GM18873 (cell line): ENCODE results near the gene IRF2.
A peak's percentile ranks its signal among the peaks of the same experiment; 100 is the strongest.

Source experiments
- ATAC-seq: cut with Tn5 transposase; IDR thresholded peaks from one replicate; pipeline ENCODE4 v1.9.1; 2021; ENCODE audit warnings: mild to moderate bottlenecking, moderate library complexity, moderate number of reproducible peaks; ENCODE audit not compliant: unreplicated experiment, low FRiP score

IRF2 gene

DNA sequence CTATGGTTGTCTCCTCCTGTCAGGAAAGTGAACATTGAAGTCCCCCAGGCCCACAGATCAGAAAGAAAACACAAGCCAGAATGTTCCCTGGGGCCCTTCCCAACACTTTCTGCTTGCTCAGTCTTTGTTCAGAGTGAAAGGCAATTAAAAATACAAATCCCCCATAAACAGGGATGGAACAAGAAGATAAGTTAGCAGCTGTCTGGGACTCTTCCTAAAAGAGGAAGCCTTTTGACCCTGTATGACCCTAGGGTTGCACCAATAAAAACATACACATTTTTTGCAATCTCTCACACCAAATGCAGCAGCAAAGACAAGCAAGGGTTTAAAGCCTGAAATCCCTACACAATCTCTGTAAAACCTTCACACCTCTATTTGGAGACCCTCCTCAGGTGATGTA is 22.6 kb downstream of the IRF2 start:
- ATAC-seq, result no peak

DNA sequence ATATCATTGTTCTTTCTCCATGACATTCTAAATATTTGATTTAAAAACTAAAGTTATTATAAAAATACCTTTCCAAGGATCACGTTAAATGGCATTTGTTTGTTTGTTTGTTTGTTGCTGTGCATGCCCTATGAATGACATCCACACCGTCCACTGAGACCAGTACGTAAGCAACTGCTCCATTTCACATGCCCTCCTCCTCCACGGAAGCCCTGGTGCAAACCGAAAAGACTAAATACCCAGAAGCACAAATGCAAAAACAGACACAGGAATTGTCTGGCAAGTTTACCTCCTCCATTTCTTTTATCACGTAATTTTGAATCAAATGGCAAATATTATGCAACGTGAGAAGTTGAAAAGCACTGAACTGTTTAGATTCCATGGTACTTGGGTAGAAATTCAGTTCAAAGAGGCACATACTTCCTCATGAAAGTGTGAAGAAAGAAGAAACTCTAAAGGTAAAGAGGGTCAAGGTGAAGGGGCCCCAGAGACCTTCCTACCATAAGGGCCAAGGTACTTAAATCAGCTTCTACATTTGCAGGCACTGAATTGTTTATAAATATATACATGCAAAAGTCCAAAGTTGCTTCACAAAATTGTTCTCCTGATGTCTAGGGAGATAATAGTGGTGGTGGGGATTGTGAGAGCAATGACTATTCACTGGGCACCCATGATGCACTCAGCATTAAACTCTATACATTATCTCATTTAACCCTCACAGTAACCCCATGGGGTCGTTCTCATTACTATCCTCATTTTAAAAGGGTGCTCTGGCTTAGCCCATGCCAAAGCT is 23.4 kb downstream of the IRF2 start:
- ATAC-seq, result no peak

DNA sequence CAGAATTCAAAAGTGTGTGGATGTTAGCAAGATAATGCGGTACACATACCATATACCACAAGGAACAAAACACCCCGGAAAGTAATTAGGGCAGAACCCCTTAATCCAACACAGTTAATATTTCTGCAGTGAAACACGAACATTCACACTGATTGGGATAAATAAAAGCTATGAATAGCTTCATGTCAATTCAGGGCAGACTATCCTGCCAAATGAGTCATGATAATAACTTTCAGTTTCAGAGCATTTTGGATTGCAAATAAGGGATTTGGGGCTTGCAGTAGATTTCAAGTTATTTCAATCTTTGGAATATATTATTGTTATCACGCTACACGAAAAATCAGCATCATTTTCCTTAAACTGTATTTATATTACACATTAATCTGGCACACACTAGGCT is 24.3 kb downstream of the IRF2 start:
- no peak for ATAC-seq

DNA sequence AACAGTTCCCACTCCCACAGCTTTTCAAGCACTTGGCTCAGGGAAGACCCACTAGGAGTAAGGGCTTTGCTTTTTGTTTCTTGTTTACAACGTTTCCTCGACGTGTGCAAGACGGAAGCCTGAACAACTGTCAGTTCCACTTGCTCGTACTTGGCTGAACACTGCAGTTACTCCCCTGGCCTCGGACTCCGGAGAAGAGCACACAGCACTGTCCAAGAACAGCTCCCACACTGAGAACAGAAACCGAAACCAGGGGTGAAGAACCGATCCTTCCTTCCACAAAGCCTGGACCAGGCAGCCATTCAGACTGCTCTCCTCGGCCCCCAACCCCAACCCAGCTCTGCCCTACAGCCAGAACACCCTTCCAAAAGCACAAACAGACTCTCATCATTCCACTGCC is 25.5 kb downstream of the IRF2 start:
- ATAC-seq, result no peak

DNA sequence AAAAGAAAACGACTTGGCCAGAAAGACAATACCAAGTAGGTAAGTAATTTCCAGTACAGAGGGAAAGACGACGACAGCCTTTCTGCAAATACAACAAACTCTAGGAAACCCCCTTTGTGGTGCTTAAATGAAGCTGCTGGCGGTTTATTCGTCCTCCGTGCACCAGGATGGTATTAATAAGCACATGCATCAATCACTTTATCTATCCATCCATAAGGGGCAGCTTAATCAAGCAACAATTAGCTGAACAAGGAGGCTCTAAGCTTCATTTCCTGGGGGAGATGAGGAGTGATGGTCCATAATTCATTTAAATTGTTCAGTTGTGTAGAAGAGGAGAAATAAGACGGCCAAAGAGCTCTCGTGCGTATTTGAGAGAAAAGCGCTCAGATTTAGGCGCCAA is 26.2 kb downstream of the IRF2 start:
- ATAC-seq, result no peak

DNA sequence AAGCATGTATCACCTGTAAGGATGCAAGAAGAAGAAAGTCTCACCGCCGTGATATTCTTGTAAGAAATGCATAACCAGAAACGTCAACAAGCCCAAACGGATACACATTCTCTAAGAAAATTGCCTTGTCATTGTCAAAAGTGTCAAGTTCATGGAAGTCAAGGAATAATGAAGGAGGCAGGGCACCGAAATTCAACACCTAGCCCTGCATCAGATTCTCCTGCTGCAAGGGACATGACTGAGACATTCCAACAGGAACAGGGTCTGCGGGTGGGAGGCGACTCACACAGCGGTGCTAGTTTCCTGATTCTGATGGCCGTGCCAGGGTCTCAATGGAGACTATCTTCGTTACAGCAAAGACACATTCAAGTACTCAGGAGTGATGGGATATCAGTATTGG is 26.7 kb downstream of the IRF2 start:
- no peak for ATAC-seq

DNA sequence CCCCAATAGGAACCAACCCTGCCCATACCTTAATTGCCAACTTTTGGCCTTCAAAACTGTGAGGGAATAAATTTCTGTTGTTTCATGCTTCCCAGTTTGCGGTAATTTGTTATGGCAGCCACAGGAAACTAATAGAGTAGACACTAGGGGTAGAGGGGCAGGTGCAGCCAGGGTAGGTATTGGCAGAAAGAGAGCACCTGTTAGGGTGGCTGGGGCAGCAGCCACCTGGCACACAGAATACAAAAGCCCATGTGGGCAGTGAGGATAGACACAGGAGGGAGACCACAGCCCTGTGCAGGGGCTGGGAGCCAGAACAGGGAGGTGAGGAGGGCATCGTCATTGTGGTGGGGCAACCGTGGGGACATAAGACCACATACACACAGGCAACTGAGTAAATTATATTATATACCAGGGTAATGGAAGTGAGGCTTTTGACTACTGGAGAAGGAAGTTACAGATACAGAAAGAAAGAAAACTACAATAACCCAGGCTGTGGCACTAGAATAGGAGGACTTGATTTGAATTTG is 28.2 kb downstream of the IRF2 start:
- no peak for ATAC-seq

DNA sequence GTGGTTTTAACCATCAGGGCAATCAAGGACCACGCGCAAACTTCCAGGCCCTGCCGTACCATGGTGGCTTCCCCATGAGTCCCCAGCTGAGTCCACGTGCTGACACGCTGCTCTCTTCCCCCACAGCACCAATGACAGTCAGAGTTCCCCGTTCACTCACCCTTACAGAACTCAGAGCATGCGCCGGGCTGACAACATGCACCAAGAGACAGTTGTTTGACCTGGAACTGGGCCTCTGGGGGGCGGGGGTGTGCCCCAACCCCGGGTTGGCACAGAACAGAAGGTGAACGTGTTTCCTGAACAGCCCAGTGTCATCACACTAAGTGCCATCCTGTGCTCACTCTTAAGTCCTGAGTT is 29.4 kb downstream of the IRF2 start:
- peak; percentile 57 for ATAC-seq

DNA sequence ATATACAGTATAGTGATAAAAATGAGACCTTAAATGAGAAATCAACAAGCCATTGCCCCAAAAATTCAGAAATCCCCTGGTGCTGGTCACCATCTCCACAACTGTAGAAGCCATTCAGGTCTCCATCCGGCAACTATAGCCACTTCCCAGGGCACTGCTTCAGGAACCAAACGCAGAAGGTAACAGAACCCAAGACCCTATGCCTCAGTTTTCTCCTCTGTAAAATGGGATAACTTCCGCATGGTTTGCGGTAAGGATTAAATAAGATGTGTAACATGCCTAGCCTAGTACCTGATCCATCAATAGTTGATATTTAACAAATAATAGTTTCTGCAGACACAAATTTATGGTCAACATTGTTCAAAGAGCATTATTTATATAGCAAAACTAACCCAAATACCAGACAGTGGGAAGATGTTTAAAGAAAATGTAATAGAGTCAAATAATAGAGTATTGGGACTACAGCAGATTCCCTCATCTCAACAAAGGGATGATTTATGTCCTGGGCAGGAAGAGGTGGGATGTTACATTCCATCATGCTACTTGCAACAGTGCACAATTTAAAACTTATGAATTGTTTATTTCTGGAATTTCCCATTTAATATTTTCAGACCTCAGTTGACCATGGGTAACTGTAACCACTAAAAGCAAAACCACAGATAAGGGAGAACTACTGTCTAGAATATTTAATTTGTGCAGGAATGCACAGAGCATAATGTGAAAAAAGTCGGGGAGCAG is 30.0 kb downstream of the IRF2 start:
- ATAC-seq, result no peak

DNA sequence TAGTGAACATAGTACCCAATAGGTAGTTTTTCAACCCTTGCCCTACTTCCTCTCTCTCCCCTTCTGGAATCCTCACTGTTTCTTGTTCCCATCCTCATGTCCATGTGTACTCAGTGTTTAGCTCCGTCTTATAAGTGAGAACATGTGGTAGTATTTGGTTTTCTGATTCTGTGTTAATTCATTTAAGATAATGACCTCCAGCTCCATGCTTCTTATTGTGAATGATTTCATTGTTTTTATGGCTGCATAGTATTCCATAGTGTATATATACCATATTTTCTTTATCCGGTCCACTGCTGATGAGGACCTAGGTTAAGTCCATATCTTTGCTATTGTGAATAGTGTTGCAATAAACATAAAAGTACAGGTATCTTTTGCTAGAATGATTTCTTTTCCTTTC is 31.0 kb downstream of the IRF2 start:
- ATAC-seq, result no peak

DNA sequence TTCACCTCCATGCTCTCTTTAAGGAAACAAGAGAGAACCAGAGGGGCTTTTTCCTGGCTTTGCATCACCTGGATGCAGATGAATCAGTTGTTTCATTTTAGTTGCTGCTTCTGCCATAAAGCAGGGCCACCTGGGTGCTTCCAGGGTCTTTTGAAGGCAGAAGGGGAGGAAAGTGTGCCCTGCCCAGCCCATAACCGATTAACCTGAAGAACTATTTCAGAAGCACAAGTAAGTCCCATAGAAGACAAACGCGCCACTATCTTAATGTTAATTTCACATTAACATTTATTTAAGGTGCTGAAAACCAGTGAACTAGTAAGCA is 32.1 kb downstream of the IRF2 start:
- ATAC-seq, result no peak

DNA sequence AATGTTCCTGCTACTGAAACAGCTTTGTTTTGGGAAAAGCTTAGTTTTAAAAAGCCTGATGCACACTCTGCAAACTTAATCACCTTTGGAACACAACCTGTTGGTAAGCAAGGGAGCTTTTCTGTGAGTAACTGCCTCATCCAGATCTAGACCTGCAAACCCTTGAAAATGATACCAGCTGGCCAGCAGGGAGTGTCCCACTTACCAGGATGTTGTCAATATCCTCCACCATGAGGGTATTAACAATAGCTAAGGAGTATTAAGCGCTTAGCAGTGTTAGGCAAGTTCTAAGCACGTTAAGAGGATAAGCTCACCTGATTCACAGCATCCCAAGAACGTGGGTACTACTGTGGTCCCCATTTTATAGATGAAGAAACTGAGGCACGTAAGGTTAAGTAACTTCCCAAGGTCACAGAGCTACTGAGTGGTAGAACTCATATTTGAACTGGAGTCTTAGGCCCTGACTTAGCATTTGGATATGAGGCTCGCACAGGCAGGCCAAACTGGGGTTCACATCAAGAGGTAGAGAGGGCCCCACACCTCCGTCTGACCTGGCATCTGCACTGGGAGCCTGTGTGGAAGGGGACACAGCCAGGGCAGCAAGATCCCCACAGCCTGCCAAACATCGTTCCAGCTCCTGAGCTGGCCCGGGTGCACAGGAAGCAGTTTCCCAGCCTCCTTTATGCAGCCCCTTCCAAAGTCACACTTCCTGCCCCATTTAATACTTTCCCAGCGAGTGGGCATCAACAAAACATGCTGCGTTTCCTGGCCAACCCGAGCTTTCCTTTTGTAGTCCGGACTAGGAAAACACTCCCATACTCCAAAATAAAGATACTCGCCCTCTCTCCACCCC is 32.7 kb downstream of the IRF2 start:
- ATAC-seq, result no peak

DNA sequence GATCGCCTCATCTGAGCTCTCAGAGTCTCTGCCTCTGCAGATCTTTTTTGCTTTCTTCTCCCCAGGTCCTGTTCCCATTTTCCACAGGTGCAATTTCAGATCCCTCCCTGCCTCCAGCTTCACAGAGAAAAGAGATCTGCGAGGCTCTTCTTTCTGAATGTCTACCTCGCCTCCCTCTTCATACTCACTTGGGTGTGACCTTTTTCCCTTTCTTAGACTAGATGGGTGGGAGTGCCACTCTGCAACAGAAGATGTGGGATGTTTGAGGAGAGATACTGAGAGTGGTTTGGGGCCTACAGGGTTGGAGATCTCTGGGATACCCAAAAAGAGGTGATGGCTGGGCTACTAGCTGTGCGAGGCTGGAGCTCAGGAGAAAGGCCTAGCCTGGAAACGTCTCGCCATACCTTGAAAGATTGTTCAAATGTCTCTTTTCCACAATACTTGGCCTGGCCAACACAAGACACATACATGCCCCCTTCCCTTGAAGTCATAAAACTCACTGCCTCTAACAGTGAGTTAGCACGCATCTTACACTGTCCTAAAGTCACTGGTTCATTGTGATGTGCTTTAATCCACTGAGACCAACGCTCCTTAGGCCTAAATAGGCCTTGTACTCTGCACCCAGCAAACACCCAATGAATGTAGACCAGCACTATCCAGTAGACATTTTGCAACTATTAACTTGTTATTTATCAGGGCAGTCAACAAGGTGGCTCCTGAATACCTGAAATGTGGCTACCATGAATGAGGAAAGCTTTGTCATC is 33.6 kb downstream of the IRF2 start:
- no peak for ATAC-seq

DNA sequence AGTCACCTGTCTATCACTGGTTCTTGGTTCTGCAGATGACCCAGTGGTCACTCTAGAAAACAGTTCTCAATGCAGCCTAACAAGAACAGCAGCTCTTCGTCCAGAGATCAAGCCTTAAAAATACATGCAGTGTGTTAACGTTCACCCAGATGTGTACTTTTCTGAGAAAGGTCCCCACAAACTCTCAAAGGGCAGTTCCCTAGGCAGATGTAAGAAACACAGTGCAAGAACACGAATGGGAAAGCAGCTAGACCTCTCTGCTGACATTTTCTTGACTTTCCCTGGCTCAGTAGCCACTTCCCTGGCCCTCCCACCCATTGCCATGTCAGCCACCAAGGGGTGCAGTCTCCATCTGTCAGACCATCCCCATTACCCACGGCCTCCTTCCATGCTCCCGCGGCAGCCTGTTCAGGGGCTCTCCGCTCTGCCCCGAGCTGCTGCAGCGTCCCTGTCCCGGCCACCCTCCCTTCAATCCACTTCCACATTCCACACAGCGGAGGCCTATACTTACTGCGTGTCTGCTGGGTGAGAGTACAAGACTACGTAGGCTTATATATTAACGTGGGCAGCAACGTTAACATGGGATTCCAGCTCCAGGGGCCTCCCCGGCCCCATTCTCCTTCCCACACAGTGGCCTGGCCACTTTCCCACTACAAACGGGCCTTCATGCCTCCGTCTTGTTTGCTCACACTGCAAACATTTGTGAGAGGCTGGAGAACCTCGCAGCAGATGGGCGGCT is 34.3 kb downstream of the IRF2 start:
- ATAC-seq, result no peak

DNA sequence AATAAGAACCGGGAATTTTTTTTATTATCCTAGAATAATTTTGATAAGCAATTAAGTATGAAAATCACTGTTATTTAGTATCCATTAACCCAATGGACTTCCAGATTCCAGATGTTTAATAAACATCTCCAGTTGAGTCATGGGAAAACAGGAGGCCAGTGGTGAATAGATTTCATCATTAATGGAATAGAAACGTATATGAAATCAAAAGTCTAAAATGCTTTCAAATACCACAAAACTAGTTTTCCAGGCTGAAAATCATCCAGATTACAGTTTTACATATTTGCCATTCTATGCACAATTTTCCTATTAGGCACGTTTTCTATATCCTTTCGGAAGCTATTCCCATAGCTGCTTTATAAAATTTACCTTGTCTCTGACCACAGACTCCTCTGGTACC is 35.0 kb downstream of the IRF2 start:
- no peak for ATAC-seq

DNA sequence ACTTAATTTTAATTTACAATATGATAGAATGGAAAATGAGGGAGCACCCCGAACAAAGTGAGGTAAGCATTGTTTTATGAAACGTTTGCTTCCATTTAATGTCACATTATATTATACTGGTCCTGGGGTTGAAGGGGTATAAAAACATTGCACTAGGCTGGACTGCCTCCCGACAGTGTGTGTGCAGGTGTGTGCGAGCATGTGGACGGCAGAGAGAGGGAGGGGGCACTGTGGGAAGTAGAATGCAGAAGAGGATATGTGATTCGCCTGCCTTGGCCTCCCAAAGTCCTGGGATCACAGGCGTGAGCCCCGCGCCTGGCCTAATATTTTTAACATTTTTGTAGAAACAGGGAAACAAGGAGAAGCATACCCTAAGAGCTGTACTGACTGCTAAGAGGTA is 36.0 kb downstream of the IRF2 start:
- ATAC-seq, result no peak

DNA sequence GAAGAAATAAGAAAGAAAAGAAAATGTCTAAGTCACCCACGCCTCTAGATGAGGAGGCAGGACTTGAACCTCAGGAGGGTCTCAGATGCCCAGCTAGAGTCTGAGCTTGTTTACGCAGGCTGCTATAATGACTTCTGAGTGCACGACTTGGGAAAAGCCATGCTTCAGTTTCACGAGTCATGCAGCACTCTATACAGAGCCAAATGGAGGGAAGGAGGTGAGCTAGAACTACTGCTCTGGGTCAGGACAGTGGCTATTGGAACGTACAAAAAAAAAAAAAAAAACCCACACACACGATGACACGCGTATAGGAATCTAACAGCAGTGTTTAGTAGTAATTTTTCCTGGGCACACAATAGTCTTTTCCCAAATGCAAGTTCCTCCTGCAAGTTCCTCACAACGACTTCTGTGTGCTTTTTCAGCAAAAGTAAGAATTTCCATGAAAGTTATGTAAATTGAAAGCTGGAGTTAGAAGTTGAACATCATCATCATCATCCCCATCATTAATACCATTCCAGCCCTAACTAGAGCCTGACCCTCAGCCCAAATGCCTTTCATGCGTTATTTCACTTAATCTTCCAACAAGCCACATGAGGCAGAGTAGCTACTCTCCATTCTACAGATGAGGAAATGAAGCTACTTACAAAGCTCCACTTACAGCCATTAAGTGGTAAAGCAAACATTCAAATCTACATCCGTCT is 36.6 kb downstream of the IRF2 start:
- no peak for ATAC-seq

DNA sequence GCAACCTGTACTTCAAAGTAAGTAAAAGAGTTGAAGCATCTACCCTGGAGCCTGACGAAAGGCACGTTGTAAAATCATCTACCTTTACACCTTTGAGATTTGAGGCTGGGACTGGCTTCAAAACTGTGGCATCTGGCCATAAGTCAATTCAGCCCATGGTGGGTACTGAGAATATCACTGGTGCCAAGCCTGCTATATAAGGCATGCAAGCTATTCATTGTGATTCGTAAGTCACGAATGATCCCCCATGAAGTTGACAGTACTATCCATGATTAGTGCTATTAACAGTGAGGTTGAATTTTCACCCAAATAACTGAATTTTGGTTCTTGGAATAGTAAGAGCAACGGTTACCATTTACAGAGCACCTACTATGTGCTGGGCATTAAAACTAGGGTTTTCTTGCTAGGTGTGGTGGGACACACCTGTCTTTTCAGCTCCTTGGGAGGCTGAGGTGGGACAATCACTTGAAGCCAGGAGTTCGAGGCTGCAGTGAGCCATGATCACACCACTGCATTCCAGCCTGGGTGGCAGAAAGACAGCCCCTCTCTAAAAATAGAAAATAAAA is 39.8 kb downstream of the IRF2 start:
- ATAC-seq, result no peak

DNA sequence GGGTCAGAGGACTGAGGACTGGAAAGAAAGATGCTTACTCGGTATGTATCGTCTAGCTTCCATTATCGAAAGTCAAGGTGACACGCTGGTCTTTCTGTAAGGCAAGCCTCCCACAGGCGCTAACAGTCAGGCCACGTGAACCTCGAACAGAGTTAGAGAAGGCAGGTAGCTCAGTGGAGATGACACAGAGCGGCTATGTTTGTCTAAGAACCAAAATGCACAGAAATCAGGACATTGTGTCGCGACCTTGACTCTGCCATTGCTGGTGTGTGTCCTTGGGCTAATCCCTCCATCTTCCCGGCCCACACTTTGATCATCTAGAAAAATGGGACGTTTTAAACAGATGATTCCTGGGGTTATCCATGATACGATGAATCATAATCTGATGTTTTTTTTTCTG is 40.3 kb downstream of the IRF2 start:
- no peak for ATAC-seq
